Gastrocnemius medialis (tissue), 4 donors: ENCODE data around the gene KDM6A. TPM values are rescaled to one million over a fixed set of nuclear protein-coding genes. Genes with fewer than 3 reads are reported as not detected.
"Not testable (repeated sequence)": the region's sequence is repeated elsewhere in the genome, so short reads cannot be mapped to it uniquely, and the experiment has no call there.

Experiments used
- ATAC-seq, 2 donors: fragments of 150-250 bp; one replicate each; pipeline ENCODE4 v1.9.1; 2016
- DNase-seq, 2 donors: peaks; one replicate each; pipeline ENCODE4 v3.0.0-alpha.2; 2019
- H3K27ac ChIP-seq, 4 donors: fragments of 200-600 bp; sonication (generic); 1 replicate in 1 of 4; 2 replicates in 3 of 4; pipeline ENCODE4 v1.5.1; 2016 to 2018; ENCODE audit warnings: mild to moderate bottlenecking in 2 of 4, moderate library complexity in 1 of 4
- H3K27me3 ChIP-seq, 3 donors: fragments of 200-600 bp; sonication (generic) in 2 of 3; 1 replicate in 1 of 3; 2 replicates in 2 of 3; pipeline versions ENCODE4 v1.5.1 to v1.6.0; 2016 to 2019; ENCODE audit warnings: mild to moderate bottlenecking in 1 of 3, moderate library complexity in 1 of 3
- H3K36me3 ChIP-seq, 2 donors: fragments of 200-600 bp; sonication (generic) in 1 of 2; one replicate each; pipeline ENCODE4 v1.5.1; 2017 to 2018
- H3K4me1 ChIP-seq, 2 donors: fragments of 200-600 bp; sonication (generic) in 1 of 2; one replicate each; pipeline ENCODE4 v1.5.1; 2016 to 2017; ENCODE audit warnings: mild to moderate bottlenecking in 2 of 2
- H3K4me3 ChIP-seq, 4 donors: fragments of 200-600 bp; sonication (generic) in 3 of 4; 1 replicate in 1 of 4; 2 replicates in 3 of 4; pipeline ENCODE4 v1.5.1; 2016 to 2019; ENCODE audit warnings: mild to moderate bottlenecking in 2 of 4
- H3K9me3 ChIP-seq, 3 donors: fragments of 200-600 bp; sonication (generic) in 2 of 3; 1 replicate in 1 of 3; 2 replicates in 2 of 3; pipeline ENCODE4 v1.5.1; 2016 to 2019
- CTCF ChIP-seq, 5 experiments: fragments of 450-650 bp in 3 of 5; fragments of 200-600 bp in 2 of 5; sonication (generic) in 2 of 5; IDR thresholded peaks in 4 of 5; conservative IDR thresholded peaks in 1 of 5; 1 replicate in 4 of 5; 2 replicates in 1 of 5; pipeline ENCODE4 v1.5.1; 2016 to 2019; ENCODE audit warnings: antibody characterized with exemption in 5 of 5, mild to moderate bottlenecking in 3 of 5, moderate library complexity in 3 of 5
- POLR2A ChIP-seq, 2 donors: fragments of 450-650 bp; IDR thresholded peaks; one replicate each; pipeline ENCODE4 v1.6.1; 2017; ENCODE audit warnings: antibody characterized with exemption in 2 of 2, mild to moderate bottlenecking in 2 of 2, moderate library complexity in 2 of 2
- in situ Hi-C, 4 donors: fragments of 200-750 bp; cut with MboI; loops; one replicate each; pipeline versions ENCODE4 v1.15.0 to v1.8.0; 2017; ENCODE audit warnings: low sequenced_read_pairs in 4 of 4
- intact Hi-C: fragments of 100-400 bp; cut with DNase I; formaldehyde crosslinking; loops from one replicate; pipeline ENCODE4 v1.15.1; 2023; ENCODE audit warnings: low total_unique reads
- total RNA-seq, 4 donors: library from RNA; depleted of rRNA; stranded (reverse); fragments of >200 nt; gene quantifications; one replicate each; pipeline versions ENCODE4 v1.1.0 to v1.2.3, GENCODE V29; 2016

The KDM6A gene
- total RNA-seq, 4 donors from 2014 or later = 14.3 to 29.2 (median 20.1) TPM

DNA sequence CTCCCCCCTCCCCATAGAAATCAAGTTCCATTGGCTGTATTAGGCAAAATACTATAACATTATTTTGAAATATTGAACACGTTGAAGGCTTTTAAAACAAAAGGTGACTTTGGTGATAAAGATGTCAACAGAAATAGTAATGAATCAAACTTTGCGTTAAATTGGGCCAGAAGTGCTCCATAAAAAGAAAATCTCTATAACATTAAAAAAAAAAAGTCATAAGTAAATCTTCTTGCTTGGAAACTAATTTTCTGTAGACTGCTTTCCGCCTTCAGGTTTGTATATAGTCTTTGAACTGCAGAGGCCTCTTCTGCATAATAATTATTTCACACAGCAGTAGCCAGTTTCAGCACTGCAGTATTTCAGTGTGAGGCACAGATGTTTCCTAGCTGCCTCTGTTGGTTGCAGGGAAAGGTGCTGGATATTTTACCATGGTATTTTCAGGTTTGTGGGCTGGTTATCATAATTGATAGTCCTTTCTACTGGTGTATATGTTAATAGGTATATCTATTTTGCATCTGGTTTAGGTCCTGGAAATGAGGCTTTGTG, 158.9 kb downstream of the KDM6A start:
- H3K4me3 ChIP-seq = no peak overlapping the region
- no peaks in the 10 kb centered on the region for H3K9me3 ChIP-seq
- no peaks in the 10 kb centered on the region for H3K27me3 ChIP-seq
- no peak for TF ChIP-seq CTCF (IDR thresholded peaks at IDR 0.05 in 4 of 5, conservative IDR thresholded peaks at IDR 0.05 in 1 of 5)
- no peak overlapping the region for H3K27ac ChIP-seq
- no peaks in the 10 kb centered on the region for H3K36me3 ChIP-seq
- in situ Hi-C loops = no loop called here
- H3K4me1 ChIP-seq = peaks cover 3 to 24% of the 10 kb centered on the region in 2 donors
- intact Hi-C loops = no loop called here
- DNase-seq (no peak), ATAC-seq (no peak)

GRCh38 chrX:45035071-45035470, 162.1 kb downstream of the KDM6A start:
- in situ Hi-C loops (no loop called here), intact Hi-C loops (no loop called here)
- ATAC-seq = no peak
- no peak for DNase-seq
- H3K4me1 ChIP-seq = peaks cover 3 to 24% of the 10 kb centered on the region in 2 donors
- H3K27ac ChIP-seq = no peak overlapping the region
- no peak for TF ChIP-seq CTCF (IDR thresholded peaks at IDR 0.05 in 4 of 5, conservative IDR thresholded peaks at IDR 0.05 in 1 of 5)
- no peak for TF ChIP-seq POLR2A (IDR thresholded peaks at IDR 0.05)
- no peaks in the 10 kb centered on the region for H3K36me3 ChIP-seq
- H3K27me3 ChIP-seq = no peaks in the 10 kb centered on the region
- H3K9me3 ChIP-seq = no peaks in the 10 kb centered on the region
- H3K4me3 ChIP-seq = no peak overlapping the region

GRCh38 chrX:45036161-45036560, 163.2 kb downstream of the KDM6A start:
- ATAC-seq (no peak), DNase-seq (no peak)
- no peaks in the 10 kb centered on the region for H3K36me3 ChIP-seq
- H3K9me3 ChIP-seq = no peaks in the 10 kb centered on the region
- intact Hi-C loops (no loop called here), in situ Hi-C loops (no loop called here)
- no peak for TF ChIP-seq CTCF (IDR thresholded peaks at IDR 0.05 in 4 of 5, conservative IDR thresholded peaks at IDR 0.05 in 1 of 5)
- TF ChIP-seq POLR2A (IDR thresholded peaks at IDR 0.05) = no peak
- no peaks in the 10 kb centered on the region for H3K27me3 ChIP-seq
- H3K27ac ChIP-seq = no peak overlapping the region
- peaks cover 3 to 21% of the 10 kb centered on the region in 2 donors for H3K4me1 ChIP-seq
- H3K4me3 ChIP-seq = no peak overlapping the region

GRCh38 chrX:45040137-45040536, 167.1 kb downstream of the KDM6A start:
- H3K27ac ChIP-seq, H3K4me3 ChIP-seq, DNase-seq, in situ Hi-C loops, H3K9me3 ChIP-seq, H3K27me3 ChIP-seq, ATAC-seq, intact Hi-C loops, H3K4me1 ChIP-seq, H3K36me3 ChIP-seq: not testable (repeated sequence)

- in situ Hi-C loops (no loop called here), intact Hi-C loops (no loop called here)
- Histone ChIP-seq H3K9me3 (no peaks in the 10 kb centered on the region), H3K4me3 (no peak overlapping the region), H3K27me3 (no peaks in the 10 kb centered on the region), H3K4me1 (no peaks in the 10 kb centered on the region), H3K36me3 (peaks cover 0 to under 1% of the 10 kb centered on the region in 2 donors), H3K27ac (no peak overlapping the region)
- TF ChIP-seq CTCF (IDR thresholded peaks at IDR 0.05 in 4 of 5, conservative IDR thresholded peaks at IDR 0.05 in 1 of 5) (no peak), POLR2A (IDR thresholded peaks at IDR 0.05) (no peak)
- no peak for ATAC-seq
- no peak for DNase-seq
Observed at GRCh38 chrX:45046417-45046816, 173.4 kb downstream of the KDM6A start.
